22Rv1 (cell line): ENCODE measurements around the gene DNAH9.

ENCODE experiments used
- ZFX ChIP-seq: fragments of 450-650 bp; IDR thresholded peaks from 2 replicates; pipeline ENCODE4 v1.6.1; 2017; ENCODE audit warnings: antibody characterized with exemption, borderline replicate concordance
- TF ChIP-seq, protein P1 (sequence below): fragments of 450-650 bp; IDR thresholded peaks from 2 replicates; pipeline ENCODE4 v1.5.1; 2017; ENCODE audit warnings: mild to moderate bottlenecking

DNA sequence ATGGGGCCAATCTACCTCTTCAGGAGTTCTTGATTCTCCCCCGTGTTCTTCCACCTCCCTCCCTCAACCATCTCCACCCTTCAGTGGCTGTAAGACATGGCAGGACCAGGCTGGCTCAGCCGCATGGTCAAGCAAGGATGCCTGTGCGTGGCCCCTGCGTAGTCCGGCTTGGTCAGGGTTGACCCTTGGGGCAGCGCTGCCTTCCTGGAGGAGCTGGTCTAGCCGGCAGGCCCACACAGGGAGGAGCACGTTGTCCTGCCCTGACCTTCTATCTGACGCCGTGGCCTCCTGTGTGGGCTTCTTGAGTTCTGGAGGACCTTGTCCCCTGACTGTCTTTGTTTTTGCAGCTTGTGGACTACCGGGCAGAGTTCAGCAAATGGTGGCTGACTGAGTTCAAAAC, 169.8 kb downstream of the DNAH9 start:
- TF ChIP-seq, protein P1, sequence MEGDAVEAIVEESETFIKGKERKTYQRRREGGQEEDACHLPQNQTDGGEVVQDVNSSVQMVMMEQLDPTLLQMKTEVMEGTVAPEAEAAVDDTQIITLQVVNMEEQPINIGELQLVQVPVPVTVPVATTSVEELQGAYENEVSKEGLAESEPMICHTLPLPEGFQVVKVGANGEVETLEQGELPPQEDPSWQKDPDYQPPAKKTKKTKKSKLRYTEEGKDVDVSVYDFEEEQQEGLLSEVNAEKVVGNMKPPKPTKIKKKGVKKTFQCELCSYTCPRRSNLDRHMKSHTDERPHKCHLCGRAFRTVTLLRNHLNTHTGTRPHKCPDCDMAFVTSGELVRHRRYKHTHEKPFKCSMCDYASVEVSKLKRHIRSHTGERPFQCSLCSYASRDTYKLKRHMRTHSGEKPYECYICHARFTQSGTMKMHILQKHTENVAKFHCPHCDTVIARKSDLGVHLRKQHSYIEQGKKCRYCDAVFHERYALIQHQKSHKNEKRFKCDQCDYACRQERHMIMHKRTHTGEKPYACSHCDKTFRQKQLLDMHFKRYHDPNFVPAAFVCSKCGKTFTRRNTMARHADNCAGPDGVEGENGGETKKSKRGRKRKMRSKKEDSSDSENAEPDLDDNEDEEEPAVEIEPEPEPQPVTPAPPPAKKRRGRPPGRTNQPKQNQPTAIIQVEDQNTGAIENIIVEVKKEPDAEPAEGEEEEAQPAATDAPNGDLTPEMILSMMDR: no peak
- no peak for TF ChIP-seq ZFX
